ENCODE results near the gene ATL3.
"Not testable (repeated sequence)": the region's sequence is repeated elsewhere in the genome, so short reads cannot be mapped to it uniquely, and the experiment has no call there.

Gene ATL3

DNA sequence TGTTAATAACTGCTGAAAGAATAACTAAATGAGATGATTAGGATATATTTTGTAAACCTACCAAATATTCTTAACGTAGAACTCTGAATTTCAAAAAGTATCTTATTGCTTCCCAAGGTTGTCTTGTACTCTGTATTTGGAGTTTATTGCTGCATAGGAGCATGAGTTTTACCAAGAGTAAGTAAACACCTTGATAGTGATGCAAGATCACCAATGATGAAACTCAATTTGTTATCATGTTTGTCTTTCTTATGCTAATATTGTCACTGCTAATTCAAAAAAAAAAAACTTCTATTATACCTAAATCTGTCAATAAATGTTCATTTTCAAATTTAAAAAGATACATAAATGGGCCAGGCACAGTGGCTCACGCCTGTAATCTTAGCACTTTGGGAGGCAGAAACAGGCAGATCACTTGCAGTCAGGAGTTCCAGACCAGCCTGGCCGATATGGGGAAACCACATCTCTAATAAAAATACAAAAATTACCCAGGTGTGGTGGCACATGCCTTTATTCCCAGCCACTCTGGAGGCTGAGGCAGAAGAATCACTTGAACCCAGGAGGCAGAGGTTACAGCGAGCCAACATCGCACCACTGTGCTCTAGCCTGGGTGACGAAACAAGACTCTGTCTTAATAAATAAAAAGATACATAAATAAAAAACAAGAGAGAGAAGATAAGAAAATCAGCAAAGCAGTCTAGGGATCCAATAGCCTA lies 84.6 kb downstream of the ATL3 start:
- no peak for DNase-seq (ENCODE audit: low spot score)

DNA sequence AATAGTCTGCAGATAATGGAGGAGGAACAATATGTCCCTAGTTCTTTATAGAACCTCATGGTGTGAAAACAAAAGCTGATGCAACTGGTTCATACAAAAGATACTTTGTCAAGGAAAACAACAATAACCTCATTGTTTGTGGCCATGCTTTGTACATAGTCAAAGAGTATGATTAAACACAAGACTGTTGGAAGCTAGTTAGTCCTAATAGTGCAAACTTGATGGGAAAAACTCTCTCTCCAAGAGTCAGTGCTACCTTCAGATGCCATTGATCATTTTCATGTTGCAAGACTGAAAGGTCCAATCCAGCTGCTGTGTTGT lies 87.9 kb downstream of the ATL3 start:
- DNase-seq (ENCODE audit: low spot score) = no peak

DNA sequence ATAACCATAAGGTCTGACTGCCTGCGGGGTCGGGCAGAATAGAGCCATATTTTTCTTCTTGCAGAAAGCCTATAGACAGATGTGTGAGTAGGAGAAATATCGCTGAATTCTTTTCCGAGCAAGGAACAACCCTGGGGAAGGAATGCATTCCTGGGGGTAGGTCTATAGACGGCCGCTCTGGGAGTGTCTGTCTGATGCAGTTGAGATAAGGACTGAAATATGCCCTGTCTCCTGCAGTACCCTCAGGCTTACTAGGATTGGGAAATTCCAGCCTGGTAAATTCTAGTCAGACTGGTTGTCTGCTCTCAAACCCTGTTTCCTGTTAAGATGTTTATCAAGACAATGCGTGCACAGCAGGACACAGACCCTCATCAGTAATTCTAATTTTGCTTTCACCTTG lies 90.0 kb downstream of the ATL3 start:
- not testable (repeated sequence) for DNase-seq (ENCODE audit: low spot score)

DNA sequence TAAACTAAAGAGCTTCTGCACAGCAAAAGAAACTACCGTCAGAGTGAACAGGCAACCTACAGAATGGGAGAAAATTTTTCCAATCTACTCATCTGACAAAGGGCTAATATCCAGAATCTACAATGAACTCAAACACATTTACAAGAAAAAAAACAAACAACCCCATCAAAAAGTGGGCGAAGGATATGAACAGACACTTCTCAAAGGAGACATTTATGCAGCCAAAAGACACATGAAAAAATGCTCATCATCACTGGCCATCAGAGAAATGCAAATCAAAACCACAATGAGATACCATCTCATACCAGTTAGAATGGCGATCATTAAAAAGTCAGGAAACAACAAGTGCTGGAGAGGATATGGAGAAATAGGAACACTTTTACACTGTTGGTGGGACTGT lies 92.3 kb downstream of the ATL3 start:
- not testable (repeated sequence) for DNase-seq (ENCODE audit: low spot score)

DNA sequence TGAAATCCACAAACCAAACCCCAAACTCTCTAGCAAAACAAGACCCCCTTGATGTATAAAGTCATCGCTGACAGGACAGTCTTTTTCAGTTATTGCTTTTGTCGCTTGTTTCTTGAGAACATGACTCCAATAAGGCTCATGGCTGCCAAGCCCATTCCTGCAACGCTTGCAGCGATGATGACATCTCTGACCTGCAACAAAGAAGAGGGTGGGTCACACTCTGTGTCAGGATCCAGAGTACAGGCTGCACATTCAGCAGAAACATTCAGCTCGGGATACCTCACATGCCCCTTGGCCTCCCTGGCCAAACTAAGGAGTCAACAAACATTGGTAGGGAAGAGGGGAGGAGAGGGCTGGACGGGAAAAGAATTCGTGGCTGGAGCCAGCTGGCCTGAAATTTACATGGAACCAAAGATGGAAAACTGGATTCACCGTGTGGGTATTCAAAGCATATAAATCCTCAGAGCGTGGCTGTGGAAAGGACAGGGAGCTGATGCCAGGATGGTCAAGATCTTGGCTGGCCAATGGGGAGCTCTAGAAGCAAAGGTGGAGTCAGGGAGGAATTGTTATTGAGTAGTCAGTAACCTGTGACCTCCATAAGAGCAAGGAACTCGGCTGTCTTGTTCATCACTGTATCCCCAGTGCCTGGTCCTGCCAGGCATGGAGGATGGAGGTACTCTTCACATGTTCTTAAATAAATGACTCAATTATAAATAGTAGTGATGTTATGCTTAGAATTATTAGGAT lies 96.1 kb downstream of the ATL3 start:
- no peak for DNase-seq (ENCODE audit: low spot score)

Measured in iPS-NIHi11 (cell line).